Body of pancreas (tissue), 4 donors: Measurements from ENCODE around the gene KRT74. TPM values are rescaled to one million over a fixed set of nuclear protein-coding genes. Genes with fewer than 3 reads are reported as not detected.

ENCODE experiments used
- ATAC-seq: fragments of 150-250 bp; one replicate; pipeline ENCODE4 v1.9.1; 2016
- DNase-seq, 4 donors: peaks; one replicate each; pipeline ENCODE4 v3.0.0-alpha.2; 2019
- H3K27ac ChIP-seq, 4 donors: fragments of 200-600 bp; sonication (generic); 1 replicate in 3 of 4; 2 replicates in 1 of 4; pipeline versions ENCODE4 v1.5.1 to v1.6.1; 2016 to 2019; ENCODE audit warnings: mild to moderate bottlenecking in 1 of 4, mixed read lengths in 1 of 4, moderate library complexity in 1 of 4
- H3K27me3 ChIP-seq, 2 donors: fragments of 200-600 bp; sonication (generic); one replicate each; pipeline ENCODE4 v1.6.0; 2016; ENCODE audit warnings: mild to moderate bottlenecking in 1 of 2
- H3K36me3 ChIP-seq, 2 donors: fragments of 200-600 bp; sonication (generic); replicated peaks in 1 of 2; 2 replicates each; pipeline ENCODE4 v1.5.1; 2016; ENCODE audit warnings: low read depth in 2 of 2; ENCODE audit not compliant: insufficient read depth in 1 of 2
- H3K4me1 ChIP-seq: fragments of 200-600 bp; sonication (generic); one replicate; pipeline ENCODE4 v1.6.0; 2016
- H3K4me3 ChIP-seq, 2 donors: fragments of 200-600 bp; sonication (generic); 1 replicate in 1 of 2; 2 replicates in 1 of 2; pipeline ENCODE4 v1.5.1; 2016 to 2019
- H3K9me3 ChIP-seq, 3 donors: fragments of 200-600 bp; sonication (generic); 1 replicate in 2 of 3; 2 replicates in 1 of 3; pipeline ENCODE4 v1.5.1; 2016
- POLR2A ChIP-seq, 3 donors: fragments of 450-650 bp; IDR thresholded peaks; one replicate each; pipeline ENCODE4 v1.6.1; 2016; ENCODE audit warnings: antibody characterized with exemption in 3 of 3, mild to moderate bottlenecking in 2 of 3
- WGBS, 2 donors: methylation state at CpG; one replicate each; pipeline ENCODE4 v1.1.5; 2017; 5-methylcytosine and 5-hydroxymethylcytosine counted together
- intact Hi-C: fragments of 100-400 bp; cut with DNase I; formaldehyde crosslinking; loops from one replicate; pipeline ENCODE4 v1.15.1; 2023
- total RNA-seq, 2 donors: library from RNA; depleted of rRNA; stranded (reverse); fragments of >200 nt; gene quantifications; one replicate each; pipeline ENCODE4 v1.1.0, GENCODE V29; 2016
- TF ChIP-seq, protein P1 (sequence below), 7 experiments: fragments of 450-650 bp in 4 of 7; fragments of 200-600 bp in 3 of 7; sonication (generic) in 3 of 7; IDR thresholded peaks; one replicate each; pipeline ENCODE4 v1.5.1; 2016 to 2019; ENCODE audit warnings: antibody characterized with exemption in 7 of 7

KRT74 gene
- total RNA-seq, 2 donors from 2014 or later, result not detected

- no peak overlapping the region for H3K27ac ChIP-seq
- H3K4me3 ChIP-seq, result no peak overlapping the region
- no peaks in the 10 kb centered on the region for H3K36me3 ChIP-seq
- ATAC-seq (no peak), DNase-seq (no peak)
- no peaks in the 10 kb centered on the region for H3K9me3 ChIP-seq
- 55 to 56% methylated on average over 6 of the region's 6 CpGs for WGBS, 2 donors
- TF ChIP-seq POLR2A (IDR thresholded peaks at IDR 0.05), result no peak
- TF ChIP-seq, protein P1, sequence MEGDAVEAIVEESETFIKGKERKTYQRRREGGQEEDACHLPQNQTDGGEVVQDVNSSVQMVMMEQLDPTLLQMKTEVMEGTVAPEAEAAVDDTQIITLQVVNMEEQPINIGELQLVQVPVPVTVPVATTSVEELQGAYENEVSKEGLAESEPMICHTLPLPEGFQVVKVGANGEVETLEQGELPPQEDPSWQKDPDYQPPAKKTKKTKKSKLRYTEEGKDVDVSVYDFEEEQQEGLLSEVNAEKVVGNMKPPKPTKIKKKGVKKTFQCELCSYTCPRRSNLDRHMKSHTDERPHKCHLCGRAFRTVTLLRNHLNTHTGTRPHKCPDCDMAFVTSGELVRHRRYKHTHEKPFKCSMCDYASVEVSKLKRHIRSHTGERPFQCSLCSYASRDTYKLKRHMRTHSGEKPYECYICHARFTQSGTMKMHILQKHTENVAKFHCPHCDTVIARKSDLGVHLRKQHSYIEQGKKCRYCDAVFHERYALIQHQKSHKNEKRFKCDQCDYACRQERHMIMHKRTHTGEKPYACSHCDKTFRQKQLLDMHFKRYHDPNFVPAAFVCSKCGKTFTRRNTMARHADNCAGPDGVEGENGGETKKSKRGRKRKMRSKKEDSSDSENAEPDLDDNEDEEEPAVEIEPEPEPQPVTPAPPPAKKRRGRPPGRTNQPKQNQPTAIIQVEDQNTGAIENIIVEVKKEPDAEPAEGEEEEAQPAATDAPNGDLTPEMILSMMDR (IDR thresholded peaks at IDR 0.05), result no peak
- H3K27me3 ChIP-seq, result no peaks in the 10 kb centered on the region
- intact Hi-C loops, result no loop called here
- no peaks in the 10 kb centered on the region for H3K4me1 ChIP-seq
Measured at GRCh38 chr12:52555577-52555976, 18.1 kb downstream of the KRT74 start.

GRCh38 chr12:52552681-52553195, 20.9 kb downstream of the KRT74 start, which contains the start of gene KRT71:
KRT71 (minus strand) TSS chr12:52553145; CDS start chr12:52553077, 68 bp downstream.
- DNase-seq, result no peak
- Histone ChIP-seq H3K27me3 (no peaks in the 10 kb centered on the region), H3K4me3 (no peak within 1 kb of the TSS), H3K4me1 (no peaks in the 10 kb centered on the region), H3K36me3 (no peaks in the 10 kb centered on the region), H3K27ac (no peak within 1 kb of the TSS), H3K9me3 (no peaks in the 10 kb centered on the region)
- ATAC-seq, result no peak
- TF ChIP-seq POLR2A (IDR thresholded peaks at IDR 0.05), result no peak
- TF ChIP-seq, protein P1 (IDR thresholded peaks at IDR 0.05), result no peak
- WGBS, 2 donors, result 73 to 79% methylated on average over 14 of the region's 14 CpGs
- intact Hi-C loops, result no loop called here

DNA sequence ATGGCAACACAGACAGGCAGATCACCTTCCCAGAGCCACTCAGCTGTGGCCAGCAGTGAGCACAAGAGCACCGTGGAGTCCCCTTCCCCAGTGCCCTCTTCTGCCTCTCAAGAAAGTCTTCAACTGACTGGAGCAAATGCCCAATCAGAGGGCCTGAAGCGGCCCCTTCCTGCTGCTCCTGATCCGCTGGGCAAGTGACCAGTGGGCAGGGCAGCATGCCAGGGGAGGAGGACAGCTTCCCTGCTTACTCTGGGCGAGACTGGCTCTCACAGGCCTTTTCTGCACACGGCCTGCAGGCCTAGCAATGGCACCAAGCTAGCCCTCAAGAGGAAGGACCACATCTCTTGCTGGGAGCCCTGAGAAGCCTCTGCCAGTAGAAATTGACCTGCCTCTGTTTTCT, 21.6 kb downstream of the KRT74 start:
- ATAC-seq (no peak), DNase-seq (peak in 2 of 4 donors; percentile 10 to 26)
- no peak overlapping the region for H3K27ac ChIP-seq
- H3K4me3 ChIP-seq, result no peak overlapping the region
- H3K9me3 ChIP-seq, result no peaks in the 10 kb centered on the region
- no peaks in the 10 kb centered on the region for H3K36me3 ChIP-seq
- WGBS, 2 donors, result 60 to 63% methylated on average over 1 to 5 of the region's 5 CpGs
- intact Hi-C loops, result no loop called here
- H3K4me1 ChIP-seq, result no peaks in the 10 kb centered on the region
- TF ChIP-seq POLR2A (IDR thresholded peaks at IDR 0.05), result no peak
- TF ChIP-seq, protein P1 (IDR thresholded peaks at IDR 0.05), result no peak
- no peaks in the 10 kb centered on the region for H3K27me3 ChIP-seq

DNA sequence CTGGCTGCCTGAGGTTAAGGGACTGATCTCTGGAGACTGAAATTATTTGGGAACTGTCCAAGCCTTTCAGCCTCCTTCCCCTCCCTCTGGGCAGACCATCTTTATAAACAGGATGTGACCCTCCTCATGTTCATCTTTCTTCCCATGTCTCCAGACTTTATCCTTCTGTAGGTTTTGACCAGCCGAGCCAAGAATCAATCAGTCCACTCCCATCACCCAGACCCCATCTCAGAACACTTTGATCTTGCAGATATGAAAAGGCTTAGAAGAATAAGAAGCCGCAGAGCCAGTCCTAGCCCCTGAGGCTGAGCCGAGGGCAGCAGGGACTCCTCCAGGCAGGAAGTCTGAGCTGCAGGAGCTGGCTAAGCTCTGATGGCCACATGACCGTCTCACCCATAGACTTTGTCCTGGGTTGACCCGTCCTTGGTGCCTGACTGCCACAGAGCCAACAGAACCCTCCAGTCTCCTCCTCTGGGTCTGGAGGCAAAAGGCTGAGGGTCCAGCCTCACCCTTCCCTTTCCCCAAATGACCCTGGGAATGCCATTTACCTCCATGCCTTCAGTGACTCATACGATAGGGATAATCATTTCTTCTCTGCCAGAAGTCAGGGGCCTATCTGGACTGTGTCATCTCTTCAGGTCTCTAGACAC, 22.3 kb downstream of the KRT74 start:
- DNase-seq (no peak), ATAC-seq (no peak)
- no peaks in the 10 kb centered on the region for H3K9me3 ChIP-seq
- intact Hi-C loops, result no loop called here
- no peaks in the 10 kb centered on the region for H3K27me3 ChIP-seq
- no peaks in the 10 kb centered on the region for H3K4me1 ChIP-seq
- no peak for TF ChIP-seq POLR2A (IDR thresholded peaks at IDR 0.05)
- TF ChIP-seq, protein P1 (IDR thresholded peaks at IDR 0.05), result no peak
- no peaks in the 10 kb centered on the region for H3K36me3 ChIP-seq
- H3K27ac ChIP-seq, result no peak overlapping the region
- 56 to 58% methylated on average over 4 to 6 of the region's 6 CpGs for WGBS, 2 donors
- no peak overlapping the region for H3K4me3 ChIP-seq

GRCh38 chr12:52546126-52546525, 27.5 kb downstream of the KRT74 start:
- intact Hi-C loops, result no loop called here
- WGBS, 2 donors, result 76 to 81% methylated on average over 12 of the region's 15 CpGs
- TF ChIP-seq, protein P1 (IDR thresholded peaks at IDR 0.05), result no peak
- TF ChIP-seq POLR2A (IDR thresholded peaks at IDR 0.05), result no peak

More at GRCh38 chr12:52546126-52546525, 27.5 kb downstream of the KRT74 start:
- H3K36me3 ChIP-seq, result no peaks in the 10 kb centered on the region
- no peak overlapping the region for H3K4me3 ChIP-seq
- no peak overlapping the region for H3K27ac ChIP-seq
- H3K9me3 ChIP-seq, result no peaks in the 10 kb centered on the region
- no peaks in the 10 kb centered on the region for H3K27me3 ChIP-seq
- ATAC-seq (no peak), DNase-seq (no peak)
- no peaks in the 10 kb centered on the region for H3K4me1 ChIP-seq
